Measurements from ENCODE around the gene KBTBD4. TPM values are rescaled to one million over a fixed set of nuclear protein-coding genes. Genes with fewer than 3 reads are reported as not detected.

The KBTBD4 gene
- total and polyA plus RNA-seq, 2 of the 13 experiments (the other 11 are each of a cell fraction or from before 2014, with no cell fraction given), result 8.5 to 12.8 TPM

- FAIRE-seq, result peak; percentile 28
- Histone ChIP-seq H3K4me1 (ENCODE audit: insufficient read depth, low read length) (peaks cover 43% of the 10 kb centered on the region), H3K27ac (ENCODE audit: extremely low read length, insufficient read depth, low read length) (peak within 1 kb of the TSS; percentile 81), H2AFZ (ENCODE audit: low read length) (peak within 1 kb of the TSS; percentile 80), H3K4me2 (ENCODE audit: low read depth, low read length) (peak within 1 kb of the TSS; percentile 84), H3K27me3 (ENCODE audit: control insufficient read depth in 1 of 2, insufficient read depth in 2 of 2, low read length in 2 of 2) (no peaks in the 10 kb centered on the region), H3K36me3 (replicated peaks in 1 of 2; ENCODE audit: control insufficient read depth in 1 of 2, insufficient read depth in 2 of 2, low read length in 2 of 2) (peaks cover 0 to 3% of the 10 kb centered on the region in 2 experiments; a peak in 2 of 5 replicates), H4K20me1 (ENCODE audit: insufficient read depth, low read length) (peaks cover 31% of the 10 kb centered on the region), H3K9me3 (ENCODE audit: low read length) (no peaks in the 10 kb centered on the region), H3K79me2 (ENCODE audit: insufficient read depth, low read length) (peaks cover 48% of the 10 kb centered on the region), H3K4me3 (replicated peaks in 1 of 3; ENCODE audit: insufficient read depth in 1 of 3, low read depth in 2 of 3, low read length in 3 of 3) (peak within 1 kb of the TSS; percentile 69 to 98 (median 69)), H3K9ac (ENCODE audit: insufficient read depth, low read depth, low read length) (peak within 1 kb of the TSS; percentile 95)
- intact Hi-C loops (cut with micrococcal nuclease; ENCODE audit: unreplicated experiment) (loop anchor here (5.0 kb wide), 1 partner anchor 65 kb away; no protein-coding TSS in a partner anchor), in situ Hi-C loops (cut with HindIII; ENCODE audit: extremely low pct_ligation_motif_present, low pct_unique_long_range_greater_than_20kb) (no loop called here)
- WGBS (ENCODE audit: low lambda C conversion rate), result 0% methylated on average over 17 of the region's 89 CpGs
- BruUV-seq (replicated peaks), result TSS peak; percentile 54
- peak; percentile 77 for DNase-seq (ENCODE audit: low spot score)
- ChIA-PET POLR2A (interaction anchor here (0.6 to 2.6 kb wide), 5 partner anchors 12 to 126 kb away, joined by 3 to 19 read pairs (median 3); partner anchors contain the start of genes KBTBD4, NDUFS3, PSMC3 and PTPMT1), CTCF (ENCODE audit: low intra/inter-chr PET ratio, low total read pairs) (no interaction called here)
- ATAC-seq, result peak; percentile 93
- TF ChIP-seq ZNF639 (CRISPR knock-in tag; conservative IDR thresholded peaks at IDR 0.05) (peak; percentile 96), NFYC (CRISPR knock-in tag; IDR thresholded peaks at IDR 0.05) (0 out of 2 replicates have a peak, but pooled peaks have one; percentile 9), LBX2 (CRISPR knock-in tag; IDR thresholded peaks at IDR 0.05; ENCODE audit: borderline replicate concordance) (no peak), ZNF274 (CRISPR knock-in tag; IDR thresholded peaks at IDR 0.05) (no peak; the same call in 1 of the 2 replicates), SALL2 (CRISPR knock-in tag; IDR thresholded peaks at IDR 0.05) (peak; percentile 86), SP1 (IDR thresholded peaks at IDR 0.05) (no peak), SP1 (CRISPR knock-in tag; IDR thresholded peaks at IDR 0.05) (peak; percentile 26), HHEX (CRISPR knock-in tag; IDR thresholded peaks at IDR 0.05) (no peak), ELF1 (CRISPR knock-in tag; IDR thresholded peaks at IDR 0.05) (peak; percentile 67), ZNF792 (CRISPR knock-in tag; IDR thresholded peaks at IDR 0.05) (no peak)
- TF ChIP-seq, protein P1, sequence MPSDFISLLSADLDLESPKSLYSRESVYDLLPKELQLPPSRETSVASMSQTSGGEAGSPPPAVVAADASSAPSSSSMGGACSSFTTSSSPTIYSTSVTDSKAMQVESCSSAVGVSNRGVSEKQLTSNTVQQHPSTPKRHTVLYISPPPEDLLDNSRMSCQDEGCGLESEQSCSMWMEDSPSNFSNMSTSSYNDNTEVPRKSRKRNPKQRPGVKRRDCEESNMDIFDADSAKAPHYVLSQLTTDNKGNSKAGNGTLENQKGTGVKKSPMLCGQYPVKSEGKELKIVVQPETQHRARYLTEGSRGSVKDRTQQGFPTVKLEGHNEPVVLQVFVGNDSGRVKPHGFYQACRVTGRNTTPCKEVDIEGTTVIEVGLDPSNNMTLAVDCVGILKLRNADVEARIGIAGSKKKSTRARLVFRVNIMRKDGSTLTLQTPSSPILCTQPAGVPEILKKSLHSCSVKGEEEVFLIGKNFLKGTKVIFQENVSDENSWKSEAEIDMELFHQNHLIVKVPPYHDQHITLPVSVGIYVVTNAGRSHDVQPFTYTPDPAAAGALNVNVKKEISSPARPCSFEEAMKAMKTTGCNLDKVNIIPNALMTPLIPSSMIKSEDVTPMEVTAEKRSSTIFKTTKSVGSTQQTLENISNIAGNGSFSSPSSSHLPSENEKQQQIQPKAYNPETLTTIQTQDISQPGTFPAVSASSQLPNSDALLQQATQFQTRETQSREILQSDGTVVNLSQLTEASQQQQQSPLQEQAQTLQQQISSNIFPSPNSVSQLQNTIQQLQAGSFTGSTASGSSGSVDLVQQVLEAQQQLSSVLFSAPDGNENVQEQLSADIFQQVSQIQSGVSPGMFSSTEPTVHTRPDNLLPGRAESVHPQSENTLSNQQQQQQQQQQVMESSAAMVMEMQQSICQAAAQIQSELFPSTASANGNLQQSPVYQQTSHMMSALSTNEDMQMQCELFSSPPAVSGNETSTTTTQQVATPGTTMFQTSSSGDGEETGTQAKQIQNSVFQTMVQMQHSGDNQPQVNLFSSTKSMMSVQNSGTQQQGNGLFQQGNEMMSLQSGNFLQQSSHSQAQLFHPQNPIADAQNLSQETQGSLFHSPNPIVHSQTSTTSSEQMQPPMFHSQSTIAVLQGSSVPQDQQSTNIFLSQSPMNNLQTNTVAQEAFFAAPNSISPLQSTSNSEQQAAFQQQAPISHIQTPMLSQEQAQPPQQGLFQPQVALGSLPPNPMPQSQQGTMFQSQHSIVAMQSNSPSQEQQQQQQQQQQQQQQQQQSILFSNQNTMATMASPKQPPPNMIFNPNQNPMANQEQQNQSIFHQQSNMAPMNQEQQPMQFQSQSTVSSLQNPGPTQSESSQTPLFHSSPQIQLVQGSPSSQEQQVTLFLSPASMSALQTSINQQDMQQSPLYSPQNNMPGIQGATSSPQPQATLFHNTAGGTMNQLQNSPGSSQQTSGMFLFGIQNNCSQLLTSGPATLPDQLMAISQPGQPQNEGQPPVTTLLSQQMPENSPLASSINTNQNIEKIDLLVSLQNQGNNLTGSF (CRISPR knock-in tag; IDR thresholded peaks at IDR 0.05), result no peak
- TF ChIP-seq, protein P2, sequence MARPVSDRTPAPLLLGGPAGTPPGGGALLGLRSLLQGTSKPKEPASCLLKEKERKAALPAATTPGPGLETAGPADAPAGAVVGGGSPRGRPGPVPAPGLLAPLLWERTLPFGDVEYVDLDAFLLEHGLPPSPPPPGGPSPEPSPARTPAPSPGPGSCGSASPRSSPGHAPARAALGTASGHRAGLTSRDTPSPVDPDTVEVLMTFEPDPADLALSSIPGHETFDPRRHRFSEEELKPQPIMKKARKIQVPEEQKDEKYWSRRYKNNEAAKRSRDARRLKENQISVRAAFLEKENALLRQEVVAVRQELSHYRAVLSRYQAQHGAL (CRISPR knock-in tag; IDR thresholded peaks at IDR 0.05; ENCODE audit: not compliant biosample characterization), result no peak
- TF ChIP-seq, protein P3, sequence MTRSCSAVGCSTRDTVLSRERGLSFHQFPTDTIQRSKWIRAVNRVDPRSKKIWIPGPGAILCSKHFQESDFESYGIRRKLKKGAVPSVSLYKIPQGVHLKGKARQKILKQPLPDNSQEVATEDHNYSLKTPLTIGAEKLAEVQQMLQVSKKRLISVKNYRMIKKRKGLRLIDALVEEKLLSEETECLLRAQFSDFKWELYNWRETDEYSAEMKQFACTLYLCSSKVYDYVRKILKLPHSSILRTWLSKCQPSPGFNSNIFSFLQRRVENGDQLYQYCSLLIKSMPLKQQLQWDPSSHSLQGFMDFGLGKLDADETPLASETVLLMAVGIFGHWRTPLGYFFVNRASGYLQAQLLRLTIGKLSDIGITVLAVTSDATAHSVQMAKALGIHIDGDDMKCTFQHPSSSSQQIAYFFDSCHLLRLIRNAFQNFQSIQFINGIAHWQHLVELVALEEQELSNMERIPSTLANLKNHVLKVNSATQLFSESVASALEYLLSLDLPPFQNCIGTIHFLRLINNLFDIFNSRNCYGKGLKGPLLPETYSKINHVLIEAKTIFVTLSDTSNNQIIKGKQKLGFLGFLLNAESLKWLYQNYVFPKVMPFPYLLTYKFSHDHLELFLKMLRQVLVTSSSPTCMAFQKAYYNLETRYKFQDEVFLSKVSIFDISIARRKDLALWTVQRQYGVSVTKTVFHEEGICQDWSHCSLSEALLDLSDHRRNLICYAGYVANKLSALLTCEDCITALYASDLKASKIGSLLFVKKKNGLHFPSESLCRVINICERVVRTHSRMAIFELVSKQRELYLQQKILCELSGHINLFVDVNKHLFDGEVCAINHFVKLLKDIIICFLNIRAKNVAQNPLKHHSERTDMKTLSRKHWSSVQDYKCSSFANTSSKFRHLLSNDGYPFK (CRISPR knock-in tag; IDR thresholded peaks at IDR 0.05; ENCODE audit: borderline replicate concordance), result peak; percentile 24; the same call in 1 of the 2 replicates
Observed at GRCh38 chr11:47552566-47553405, 26.0 kb downstream of the KBTBD4 start, which contains the start of gene CELF1. Gene CELF1 (minus strand): TSS chr11:47553132. CDS start chr11:47499523, 53,609 bp downstream.
